Measurements from ENCODE around the gene ANKRD18B.
"Not testable (repeated sequence)": the region's sequence is repeated elsewhere in the genome, so short reads cannot be mapped to it uniquely, and the experiment has no call there.

ANKRD18B gene

DNA sequence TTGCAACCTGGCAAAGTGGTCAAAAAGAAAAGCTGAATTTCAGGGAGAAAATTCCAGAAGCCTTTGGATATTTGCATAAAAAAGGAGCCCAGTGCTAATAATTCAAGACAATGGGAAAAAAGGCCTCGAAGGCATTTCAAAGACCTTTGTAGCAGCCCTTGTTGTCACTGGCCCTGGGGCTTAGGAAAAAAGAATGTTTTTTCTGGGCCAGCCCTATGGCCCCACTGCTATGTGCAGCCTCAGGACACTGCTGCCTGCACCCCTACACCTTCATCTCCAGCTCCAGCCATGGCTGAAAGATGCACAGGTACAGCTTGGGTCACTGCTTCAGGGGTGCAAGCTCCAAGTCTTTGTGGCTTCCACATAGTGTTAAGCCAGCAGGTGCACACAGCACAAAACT is 62.1 kb downstream of the ANKRD18B start:
- in situ Hi-C loops (cut with HindIII; ENCODE audit: low pct_unique_long_range_greater_than_20kb, low sequenced_read_pairs), result not testable (repeated sequence)

DNA sequence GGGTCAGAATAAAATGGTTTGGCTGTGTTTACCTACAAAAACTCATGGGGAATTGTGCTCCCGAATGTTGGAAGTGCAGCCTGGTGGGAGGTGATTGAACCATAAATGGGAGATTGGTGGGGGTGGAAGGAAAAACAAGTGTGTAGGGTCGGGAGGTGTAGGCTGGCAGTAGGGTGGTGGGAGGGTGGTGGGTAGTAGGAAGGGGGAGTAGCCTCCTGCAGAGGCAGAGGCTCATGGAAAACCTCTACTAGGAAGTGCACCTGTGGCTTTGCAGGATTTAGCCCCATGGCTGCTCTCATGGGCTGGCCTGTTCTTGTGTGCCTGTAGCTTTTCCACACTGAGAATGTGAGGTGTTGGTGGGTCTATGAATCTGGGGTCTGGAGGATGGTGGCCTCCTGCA is 63.7 kb downstream of the ANKRD18B start:
- DNase-seq (ENCODE audit: low read depth in 1 of 2, low spot score in 1 of 2); in situ Hi-C loops (cut with HindIII; ENCODE audit: low pct_unique_long_range_greater_than_20kb, low sequenced_read_pairs): not testable (repeated sequence)

More for the DNA sequence above, 62.1 kb downstream of the ANKRD18B start:
- not testable (repeated sequence) for DNase-seq (ENCODE audit: low read depth in 1 of 2, low spot score in 1 of 2)

DNA sequence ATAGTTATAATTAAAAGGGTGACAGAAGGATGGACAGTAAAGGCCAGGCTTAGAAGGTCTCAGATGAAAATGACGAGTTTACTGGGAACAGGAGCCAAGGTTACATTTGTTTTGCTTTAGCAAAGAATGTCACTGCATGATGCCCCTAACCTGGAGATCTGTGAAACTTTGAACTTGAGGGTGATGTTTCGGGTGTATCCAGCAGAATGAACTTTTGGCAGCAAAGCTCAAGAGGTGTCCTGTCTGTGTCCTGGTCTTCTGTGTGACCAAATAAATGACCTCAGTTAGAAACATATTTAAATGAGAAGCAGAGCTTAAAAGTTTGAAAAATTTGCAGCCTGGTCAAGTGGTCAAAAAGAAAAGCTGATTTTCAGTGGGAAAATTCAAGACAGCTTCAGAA is 64.8 kb downstream of the ANKRD18B start:
- DNase-seq (ENCODE audit: low read depth in 1 of 2, low spot score in 1 of 2); in situ Hi-C loops (cut with HindIII; ENCODE audit: low pct_unique_long_range_greater_than_20kb, low sequenced_read_pairs): not testable (repeated sequence)

DNA sequence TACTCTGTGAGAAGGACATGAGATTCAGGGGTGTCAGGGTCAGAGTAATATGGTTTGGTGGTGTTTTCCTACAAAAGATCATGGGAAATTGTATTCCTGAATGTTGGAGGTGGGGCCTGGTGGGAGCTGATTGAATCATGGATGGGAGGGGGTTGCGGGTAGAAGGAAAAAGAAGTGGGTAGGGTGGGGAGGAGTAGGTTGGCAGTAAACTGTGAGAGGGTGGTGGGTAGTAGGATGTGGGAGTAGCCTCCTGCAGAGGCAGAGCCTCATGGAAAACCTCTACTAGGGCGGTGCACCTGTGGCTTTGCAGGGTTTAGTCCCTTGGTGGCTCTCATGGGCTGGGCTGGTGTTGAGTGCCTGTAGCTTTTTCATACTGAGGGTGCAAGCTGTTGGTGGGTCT is 66.8 kb downstream of the ANKRD18B start:
- DNase-seq (ENCODE audit: low read depth in 1 of 2, low spot score in 1 of 2); in situ Hi-C loops (cut with HindIII; ENCODE audit: low pct_unique_long_range_greater_than_20kb, low sequenced_read_pairs): not testable (repeated sequence)

DNA sequence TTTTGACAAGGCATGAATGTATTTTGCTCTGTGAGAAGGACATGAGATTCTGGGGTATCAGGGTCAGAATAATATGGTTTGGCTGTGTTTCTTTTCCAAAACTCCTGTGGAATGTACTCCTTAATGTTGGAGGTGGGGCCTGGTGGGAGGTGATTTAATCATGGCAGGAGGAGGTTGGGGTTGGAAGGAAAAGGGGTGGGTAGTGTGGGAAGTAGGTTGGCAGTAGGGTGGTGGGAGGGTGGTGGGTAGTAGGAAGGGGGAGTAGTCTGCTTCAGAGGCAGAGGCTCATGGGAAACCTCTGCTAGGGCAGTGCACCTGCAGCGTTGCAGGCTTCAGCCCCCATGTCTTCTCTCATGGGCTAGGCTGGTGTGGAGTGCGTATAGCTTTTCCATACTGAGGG is 72.9 kb downstream of the ANKRD18B start:
- in situ Hi-C loops (cut with HindIII; ENCODE audit: low pct_unique_long_range_greater_than_20kb, low sequenced_read_pairs); DNase-seq (ENCODE audit: low read depth in 1 of 2, low spot score in 1 of 2): not testable (repeated sequence)

- in situ Hi-C loops (cut with HindIII; ENCODE audit: low pct_unique_long_range_greater_than_20kb, low sequenced_read_pairs); DNase-seq (ENCODE audit: low read depth in 1 of 2, low spot score in 1 of 2): not testable (repeated sequence)
Observed at GRCh38 chr9:33597386-33597785, 73.3 kb downstream of the ANKRD18B start.

DNA sequence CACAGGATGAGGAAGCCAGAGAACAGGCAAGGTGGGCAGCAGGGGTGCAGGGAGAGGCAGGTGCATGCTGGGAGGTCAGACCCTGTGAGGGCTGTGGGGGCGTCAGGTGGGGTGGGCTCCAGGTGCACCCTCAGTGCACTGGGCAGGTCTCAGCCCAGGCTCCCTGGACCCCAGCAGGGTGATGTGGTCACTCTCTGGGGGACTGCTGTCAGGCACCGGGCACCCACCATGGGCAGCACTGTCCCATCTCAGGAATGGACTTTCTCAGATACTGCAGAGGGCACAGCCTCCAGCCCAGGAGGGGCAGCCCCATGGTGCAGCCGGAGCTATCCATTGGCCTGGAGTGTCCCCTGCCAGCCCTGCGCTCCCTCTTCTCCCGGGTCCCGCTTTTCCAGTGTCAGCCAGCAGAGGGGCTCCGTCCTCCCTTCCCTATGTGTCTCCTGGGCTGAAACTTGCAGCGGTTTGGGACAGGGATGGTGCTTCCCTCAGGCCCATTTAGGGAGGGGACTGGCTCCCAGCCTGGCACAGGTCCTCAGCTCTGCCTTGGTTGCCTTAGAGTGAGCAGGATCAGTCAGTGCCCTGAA is 74.8 kb downstream of the ANKRD18B start:
- in situ Hi-C loops (cut with HindIII; ENCODE audit: low pct_unique_long_range_greater_than_20kb, low sequenced_read_pairs); DNase-seq (ENCODE audit: low read depth in 1 of 2, low spot score in 1 of 2): not testable (repeated sequence)

DNA sequence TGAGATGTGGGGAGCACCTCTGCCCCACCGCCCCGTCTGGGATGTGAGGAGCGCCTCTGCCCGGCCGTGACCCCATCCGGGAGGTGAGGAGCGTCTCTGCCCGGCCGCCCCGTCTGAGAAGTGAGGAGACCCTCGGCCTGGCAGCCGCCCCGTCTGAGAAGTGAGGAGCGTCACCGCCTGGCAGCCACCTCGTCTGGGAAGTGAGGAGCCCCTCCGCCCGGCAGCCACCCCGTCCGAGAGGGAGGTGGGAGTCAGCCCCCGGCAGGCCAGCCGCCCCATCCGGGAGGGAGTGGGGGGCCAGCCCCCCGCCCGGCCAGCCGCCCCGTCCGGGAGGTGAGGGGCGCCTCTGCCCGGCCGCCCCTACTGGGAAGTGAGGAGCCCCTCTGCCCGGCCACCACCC is 76.9 kb downstream of the ANKRD18B start:
- in situ Hi-C loops (cut with HindIII; ENCODE audit: low pct_unique_long_range_greater_than_20kb, low sequenced_read_pairs); DNase-seq (ENCODE audit: low read depth in 1 of 2, low spot score in 1 of 2): not testable (repeated sequence)

DNA sequence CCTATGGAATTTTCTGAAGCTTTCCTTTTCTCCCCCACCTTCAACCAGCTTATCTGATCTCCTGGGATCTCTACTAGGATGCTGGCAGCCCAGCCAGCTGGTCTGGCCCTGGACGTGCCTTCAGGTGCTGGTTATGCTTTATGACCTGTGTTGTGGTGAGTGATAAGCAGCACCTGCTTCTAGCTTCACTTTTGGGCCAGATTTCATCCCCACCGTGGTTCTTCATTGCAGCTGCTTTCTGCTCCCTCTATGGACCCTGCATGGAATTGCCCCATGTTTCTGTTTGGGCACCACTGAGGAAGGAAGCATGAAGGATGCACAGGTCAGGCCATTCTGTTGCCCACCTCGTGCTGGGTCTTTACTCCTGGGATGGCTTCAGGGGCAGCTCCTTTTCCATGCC is 80.2 kb downstream of the ANKRD18B start:
- in situ Hi-C loops (cut with HindIII; ENCODE audit: low pct_unique_long_range_greater_than_20kb, low sequenced_read_pairs); DNase-seq (ENCODE audit: low read depth in 1 of 2, low spot score in 1 of 2): not testable (repeated sequence)

DNA sequence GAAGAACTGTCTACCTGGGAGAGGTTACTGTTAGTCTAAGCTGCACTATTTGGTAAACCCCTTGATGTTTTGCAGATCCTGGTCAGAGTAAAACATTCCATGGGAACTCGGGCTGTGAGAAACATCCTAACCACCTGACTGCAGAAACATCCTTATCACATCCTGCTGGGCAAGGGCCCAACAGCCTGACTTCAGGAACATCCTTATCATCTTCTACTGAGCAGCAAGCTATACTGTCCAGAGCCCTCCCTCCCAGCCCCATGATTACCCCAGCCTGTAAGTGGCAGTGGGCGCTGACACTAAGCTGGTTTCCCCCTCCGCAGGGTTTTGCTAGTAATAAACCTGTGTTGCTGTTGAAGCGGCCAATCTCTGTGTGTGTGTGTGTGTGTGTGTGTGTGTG is 80.9 kb downstream of the ANKRD18B start:
- in situ Hi-C loops (cut with HindIII; ENCODE audit: low pct_unique_long_range_greater_than_20kb, low sequenced_read_pairs); DNase-seq (ENCODE audit: low read depth in 1 of 2, low spot score in 1 of 2): not testable (repeated sequence)

GRCh38 chr9:33611358-33611757 is 87.3 kb downstream of the ANKRD18B start:
- in situ Hi-C loops (cut with HindIII; ENCODE audit: low pct_unique_long_range_greater_than_20kb, low sequenced_read_pairs), result no loop called here
- DNase-seq (ENCODE audit: low read depth in 1 of 2, low spot score in 1 of 2), result no peak
- no peak for TF ChIP-seq JUND (IDR thresholded peaks at IDR 0.05; ENCODE audit: low read depth)

DNA sequence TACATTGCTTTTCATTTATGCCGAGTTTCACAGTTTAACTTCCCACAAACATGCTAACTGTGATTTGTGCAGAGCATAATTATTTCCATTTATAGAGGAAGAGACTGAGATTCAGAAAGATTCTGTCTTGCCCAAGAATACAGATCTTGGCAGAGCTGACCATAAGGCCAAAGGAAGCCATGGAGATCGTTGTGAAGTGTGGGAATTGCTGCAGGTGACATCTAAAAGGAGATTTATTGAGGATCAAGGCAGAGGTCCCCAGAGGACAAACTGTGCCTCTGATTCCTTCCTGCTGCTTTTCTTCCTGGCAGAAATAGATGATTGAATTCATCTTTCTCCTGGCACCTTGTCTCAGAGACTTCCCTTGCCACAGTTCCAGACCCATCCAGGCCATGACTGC is 88.4 kb downstream of the ANKRD18B start:
- DNase-seq (ENCODE audit: low read depth in 1 of 2, low spot score in 1 of 2); in situ Hi-C loops (cut with HindIII; ENCODE audit: low pct_unique_long_range_greater_than_20kb, low sequenced_read_pairs): not testable (repeated sequence)

DNA sequence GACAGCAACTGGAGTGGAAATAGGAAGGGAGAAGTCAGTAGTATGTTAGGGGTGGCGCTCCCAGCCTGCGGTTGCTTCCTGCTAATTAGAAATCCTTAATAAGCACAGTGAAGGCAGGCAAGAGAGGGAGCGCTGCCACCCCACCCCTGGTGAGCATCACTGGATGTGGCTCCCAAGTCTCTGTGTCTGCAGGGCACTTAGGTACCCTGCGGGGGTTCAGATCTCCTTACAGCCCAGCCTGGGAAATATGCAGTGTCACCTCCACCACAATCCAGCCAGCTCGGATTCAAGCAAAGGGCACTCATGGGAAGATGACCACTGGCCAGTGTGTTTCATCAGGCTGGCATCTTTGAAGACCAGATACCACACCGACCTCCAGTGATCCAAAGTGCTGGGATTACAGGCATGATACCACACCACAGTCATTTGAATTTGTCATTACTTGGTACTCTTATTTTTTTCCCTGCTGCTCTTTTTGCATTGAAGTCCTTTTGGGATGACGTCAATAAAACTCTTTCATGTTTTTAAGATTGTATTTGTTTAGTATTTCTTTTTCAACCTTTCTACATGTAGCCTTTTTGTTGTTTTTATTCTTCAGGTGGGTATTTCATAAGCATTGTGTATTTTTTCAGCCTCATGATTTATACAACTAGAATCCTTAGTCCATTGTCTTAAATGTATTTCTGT is 90.1 kb downstream of the ANKRD18B start:
- DNase-seq (ENCODE audit: low read depth in 1 of 2, low spot score in 1 of 2), result no peak
- no peak for TF ChIP-seq JUND (IDR thresholded peaks at IDR 0.05; ENCODE audit: low read depth)
- in situ Hi-C loops (cut with HindIII; ENCODE audit: low pct_unique_long_range_greater_than_20kb, low sequenced_read_pairs), result no loop called here

DNA sequence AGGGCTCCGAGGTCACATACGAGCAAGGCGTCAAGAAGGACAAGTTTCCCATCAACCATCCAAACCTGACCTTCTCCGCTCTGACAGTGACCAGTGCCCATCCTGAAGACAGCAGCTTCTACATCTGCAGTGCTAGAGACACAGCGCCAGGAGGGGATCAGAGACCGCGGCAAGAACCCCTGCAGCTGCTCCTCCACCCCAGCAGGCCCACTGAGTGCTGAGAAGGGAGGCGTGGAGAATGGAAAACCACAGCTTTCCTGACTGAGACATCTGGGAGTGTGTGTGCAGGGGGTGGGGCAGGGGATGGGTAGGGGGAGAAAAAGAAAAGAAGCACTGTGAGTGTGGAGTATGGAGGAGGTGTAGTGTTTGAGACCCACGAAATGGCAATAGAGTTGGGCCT is 94.3 kb downstream of the ANKRD18B start:
- in situ Hi-C loops (cut with HindIII; ENCODE audit: low pct_unique_long_range_greater_than_20kb, low sequenced_read_pairs); DNase-seq (ENCODE audit: low read depth in 1 of 2, low spot score in 1 of 2): not testable (repeated sequence)
